ENCODE data around the gene KAT6B. TPM values are rescaled to one million over a fixed set of nuclear protein-coding genes. Genes with fewer than 3 reads are reported as not detected.
A peak's percentile ranks its signal among the peaks of the same experiment; 100 is the strongest.

Gene KAT6B
- total RNA-seq, 4 donors from 2014 or later, result 29.1 to 159 (median 61.2) TPM

GRCh38 chr10:74923556-74923955, 97.2 kb downstream of the KAT6B start:
- no peaks in the 10 kb centered on the region for H3K27me3 ChIP-seq
- peaks cover 4 to 17% of the 10 kb centered on the region in 2 donors for H3K4me1 ChIP-seq
- peaks cover 0 to 7% of the 10 kb centered on the region in 2 donors for H3K9me3 ChIP-seq
- no peak for DNase-seq
- peak overlapping the region; percentile 71 to 83 for H3K27ac ChIP-seq
- TF ChIP-seq POLR2A (IDR thresholded peaks at IDR 0.05), result no peak
- TF ChIP-seq, protein P1, sequence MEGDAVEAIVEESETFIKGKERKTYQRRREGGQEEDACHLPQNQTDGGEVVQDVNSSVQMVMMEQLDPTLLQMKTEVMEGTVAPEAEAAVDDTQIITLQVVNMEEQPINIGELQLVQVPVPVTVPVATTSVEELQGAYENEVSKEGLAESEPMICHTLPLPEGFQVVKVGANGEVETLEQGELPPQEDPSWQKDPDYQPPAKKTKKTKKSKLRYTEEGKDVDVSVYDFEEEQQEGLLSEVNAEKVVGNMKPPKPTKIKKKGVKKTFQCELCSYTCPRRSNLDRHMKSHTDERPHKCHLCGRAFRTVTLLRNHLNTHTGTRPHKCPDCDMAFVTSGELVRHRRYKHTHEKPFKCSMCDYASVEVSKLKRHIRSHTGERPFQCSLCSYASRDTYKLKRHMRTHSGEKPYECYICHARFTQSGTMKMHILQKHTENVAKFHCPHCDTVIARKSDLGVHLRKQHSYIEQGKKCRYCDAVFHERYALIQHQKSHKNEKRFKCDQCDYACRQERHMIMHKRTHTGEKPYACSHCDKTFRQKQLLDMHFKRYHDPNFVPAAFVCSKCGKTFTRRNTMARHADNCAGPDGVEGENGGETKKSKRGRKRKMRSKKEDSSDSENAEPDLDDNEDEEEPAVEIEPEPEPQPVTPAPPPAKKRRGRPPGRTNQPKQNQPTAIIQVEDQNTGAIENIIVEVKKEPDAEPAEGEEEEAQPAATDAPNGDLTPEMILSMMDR (IDR thresholded peaks at IDR 0.05), result no peak
- no peak overlapping the region for H3K4me3 ChIP-seq
- intact Hi-C loops (cut with DNase I; ENCODE audit: low total_unique reads), result no loop called here
- no peaks in the 10 kb centered on the region for H3K36me3 ChIP-seq

DNA sequence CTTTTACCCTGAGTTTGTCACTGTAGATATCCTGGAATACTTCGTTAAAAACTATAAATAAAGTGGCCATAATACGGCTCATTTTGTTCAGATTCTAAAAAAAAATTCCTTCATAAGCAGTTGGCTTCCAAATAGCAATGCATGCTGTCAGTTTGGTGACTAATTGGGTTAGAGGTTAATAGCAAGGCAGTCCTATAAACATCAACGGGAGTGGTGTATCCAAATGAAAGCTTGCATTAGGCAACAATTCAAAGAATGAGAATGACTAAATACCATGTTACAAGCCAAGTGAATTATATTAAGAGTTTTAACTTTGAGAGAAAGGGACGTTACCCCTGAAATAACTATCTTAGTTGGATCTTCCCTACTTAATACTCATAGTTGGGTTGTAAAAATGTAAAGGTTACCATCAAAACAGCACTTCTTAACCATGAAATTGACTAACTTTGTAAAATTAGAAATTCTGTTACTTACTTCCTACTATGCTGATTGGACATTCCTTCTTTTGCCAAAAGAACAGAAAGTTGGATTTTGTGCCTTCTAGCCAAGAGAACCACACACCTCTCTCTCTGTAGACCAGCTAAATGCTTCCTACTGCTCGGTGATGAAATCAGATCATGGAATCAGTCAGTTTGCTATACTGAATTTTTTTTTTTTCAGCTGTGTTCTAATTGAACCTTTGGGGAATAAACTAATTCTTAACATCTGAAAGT, 98.0 kb downstream of the KAT6B start:
- intact Hi-C loops (cut with DNase I; ENCODE audit: low total_unique reads), result no loop called here
- Histone ChIP-seq H3K36me3 (no peaks in the 10 kb centered on the region), H3K4me3 (no peak overlapping the region), H3K27me3 (no peaks in the 10 kb centered on the region), H3K4me1 (peaks cover 4 to 17% of the 10 kb centered on the region in 2 donors), H3K27ac (peak overlapping the region; percentile 71 to 83), H3K9me3 (peaks cover 0 to 7% of the 10 kb centered on the region in 2 donors)
- TF ChIP-seq POLR2A (IDR thresholded peaks at IDR 0.05), result no peak
- TF ChIP-seq, protein P1 (IDR thresholded peaks at IDR 0.05), result no peak
- DNase-seq, result no peak

- TF ChIP-seq POLR2A (IDR thresholded peaks at IDR 0.05), result no peak
- TF ChIP-seq, protein P1 (IDR thresholded peaks at IDR 0.05), result no peak
- H3K4me3 ChIP-seq, result no peak overlapping the region
- H3K27me3 ChIP-seq, result no peaks in the 10 kb centered on the region
- H3K36me3 ChIP-seq, result no peaks in the 10 kb centered on the region
- no peak for DNase-seq
- peaks cover 4 to 17% of the 10 kb centered on the region in 2 donors for H3K4me1 ChIP-seq
- peak overlapping the region; percentile 71 to 83 for H3K27ac ChIP-seq
- intact Hi-C loops (cut with DNase I; ENCODE audit: low total_unique reads), result no loop called here
- H3K9me3 ChIP-seq, result no peaks in the 10 kb centered on the region
Observed at GRCh38 chr10:74925291-74925690, 98.9 kb downstream of the KAT6B start.

GRCh38 chr10:74925708-74926107, 99.3 kb downstream of the KAT6B start:
- H3K36me3 ChIP-seq, result no peaks in the 10 kb centered on the region
- intact Hi-C loops (cut with DNase I; ENCODE audit: low total_unique reads), result no loop called here
- H3K4me3 ChIP-seq, result no peak overlapping the region
- no peak for DNase-seq
- TF ChIP-seq POLR2A (IDR thresholded peaks at IDR 0.05), result no peak
- TF ChIP-seq, protein P1 (IDR thresholded peaks at IDR 0.05), result no peak
- no peaks in the 10 kb centered on the region for H3K27me3 ChIP-seq
- no peaks in the 10 kb centered on the region for H3K9me3 ChIP-seq
- H3K27ac ChIP-seq, result no peak overlapping the region
- peaks cover 4 to 17% of the 10 kb centered on the region in 2 donors for H3K4me1 ChIP-seq

DNA sequence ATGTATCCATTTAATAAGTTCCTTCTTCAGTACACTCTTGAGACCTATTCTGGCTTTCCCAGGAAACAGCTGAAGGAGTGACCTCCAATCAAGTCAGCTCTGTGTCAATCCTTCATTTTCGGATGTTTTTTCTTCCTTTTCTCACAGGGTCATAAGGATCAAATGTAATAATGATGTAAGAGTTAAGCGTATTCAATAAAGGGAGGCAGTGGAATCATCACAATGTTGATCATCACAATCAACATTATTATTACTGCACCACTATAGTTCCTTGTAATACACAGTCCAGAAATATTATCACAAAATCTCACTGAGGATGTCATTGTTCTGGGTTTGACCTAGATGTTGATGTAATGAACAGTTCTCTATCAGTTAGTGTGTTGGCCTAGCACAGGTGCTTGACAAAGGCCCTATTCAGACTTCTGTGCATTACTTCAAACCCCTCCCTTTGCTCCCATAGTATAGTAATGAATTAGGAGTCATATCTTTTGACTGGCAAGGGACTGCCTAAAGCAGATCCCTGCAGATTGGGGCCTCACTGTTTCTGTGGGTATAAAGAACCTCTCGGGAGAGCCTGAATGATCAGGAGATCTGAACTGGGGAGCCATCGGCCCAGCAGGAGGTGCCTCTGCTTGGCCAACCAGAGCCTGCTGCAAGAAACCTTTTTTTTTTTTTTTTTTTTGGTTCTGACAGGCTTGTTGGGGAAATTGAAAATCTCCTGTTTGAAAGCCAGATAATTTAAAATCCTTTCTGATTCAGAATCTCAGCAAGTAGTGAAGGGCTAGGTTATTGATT, 100.6 kb downstream of the KAT6B start:
- DNase-seq, result no peak
- TF ChIP-seq, protein P1 (IDR thresholded peaks at IDR 0.05), result no peak
- TF ChIP-seq POLR2A (IDR thresholded peaks at IDR 0.05), result no peak
- H3K27ac ChIP-seq, result peak overlapping the region; percentile 70 to 74
- peaks cover 4 to 17% of the 10 kb centered on the region in 2 donors for H3K4me1 ChIP-seq
- H3K4me3 ChIP-seq, result no peak overlapping the region
- H3K9me3 ChIP-seq, result no peaks in the 10 kb centered on the region
- H3K27me3 ChIP-seq, result no peaks in the 10 kb centered on the region
- no peaks in the 10 kb centered on the region for H3K36me3 ChIP-seq
- intact Hi-C loops (cut with DNase I; ENCODE audit: low total_unique reads), result no loop called here

Data from uterus (tissue), 4 donors.